GM18861 (cell line): ENCODE results near the gene CTIF.

ENCODE experiments used
- ATAC-seq: cut with Tn5 transposase; IDR thresholded peaks from one replicate; pipeline ENCODE4 v1.9.1; 2021; ENCODE audit not compliant: unreplicated experiment

Gene CTIF

DNA sequence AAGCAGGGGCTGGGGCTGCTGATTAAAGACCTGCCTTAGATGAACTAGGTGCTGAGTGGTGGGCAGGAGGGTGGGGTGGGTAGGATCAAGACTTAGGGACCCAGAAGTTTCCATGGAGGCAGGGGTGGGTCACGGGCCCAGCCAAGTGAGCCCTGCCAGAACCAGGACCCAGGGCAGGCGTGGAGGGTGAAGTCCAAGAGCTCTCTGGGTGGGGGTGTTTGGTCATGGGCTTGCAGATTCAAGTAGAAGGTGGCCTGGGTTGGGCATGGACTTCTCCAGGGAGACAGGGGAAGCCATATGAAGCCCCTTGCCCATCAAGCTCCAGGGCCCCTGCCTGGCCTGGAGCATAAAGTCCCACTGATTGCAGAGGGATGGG, 243.1 kb downstream of the CTIF start:
- ATAC-seq, result no peak

DNA sequence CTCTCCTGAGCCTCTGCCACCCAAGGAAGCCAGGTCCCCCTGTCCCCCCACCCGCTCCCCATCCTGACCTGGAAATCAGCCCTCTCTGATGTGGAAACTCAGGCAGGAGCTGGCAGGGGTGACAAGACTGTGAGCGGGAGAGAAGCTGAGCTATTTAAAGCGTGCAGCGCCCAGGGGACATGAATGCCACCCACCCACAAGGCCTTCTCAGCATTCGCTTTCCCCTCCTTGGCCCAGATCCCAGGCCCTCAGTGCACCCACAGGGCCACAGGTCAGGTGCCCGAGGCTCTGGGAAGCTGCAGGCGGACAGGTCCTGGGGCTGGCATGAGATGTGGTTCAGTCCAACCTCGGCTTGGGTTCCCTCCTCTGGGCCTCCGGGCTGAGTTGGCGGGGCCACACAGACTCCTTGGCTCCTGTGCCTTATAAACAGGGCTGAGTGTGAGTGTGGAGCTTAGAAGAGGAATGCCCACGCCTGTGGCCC, 243.6 kb downstream of the CTIF start:
- no peak for ATAC-seq

DNA sequence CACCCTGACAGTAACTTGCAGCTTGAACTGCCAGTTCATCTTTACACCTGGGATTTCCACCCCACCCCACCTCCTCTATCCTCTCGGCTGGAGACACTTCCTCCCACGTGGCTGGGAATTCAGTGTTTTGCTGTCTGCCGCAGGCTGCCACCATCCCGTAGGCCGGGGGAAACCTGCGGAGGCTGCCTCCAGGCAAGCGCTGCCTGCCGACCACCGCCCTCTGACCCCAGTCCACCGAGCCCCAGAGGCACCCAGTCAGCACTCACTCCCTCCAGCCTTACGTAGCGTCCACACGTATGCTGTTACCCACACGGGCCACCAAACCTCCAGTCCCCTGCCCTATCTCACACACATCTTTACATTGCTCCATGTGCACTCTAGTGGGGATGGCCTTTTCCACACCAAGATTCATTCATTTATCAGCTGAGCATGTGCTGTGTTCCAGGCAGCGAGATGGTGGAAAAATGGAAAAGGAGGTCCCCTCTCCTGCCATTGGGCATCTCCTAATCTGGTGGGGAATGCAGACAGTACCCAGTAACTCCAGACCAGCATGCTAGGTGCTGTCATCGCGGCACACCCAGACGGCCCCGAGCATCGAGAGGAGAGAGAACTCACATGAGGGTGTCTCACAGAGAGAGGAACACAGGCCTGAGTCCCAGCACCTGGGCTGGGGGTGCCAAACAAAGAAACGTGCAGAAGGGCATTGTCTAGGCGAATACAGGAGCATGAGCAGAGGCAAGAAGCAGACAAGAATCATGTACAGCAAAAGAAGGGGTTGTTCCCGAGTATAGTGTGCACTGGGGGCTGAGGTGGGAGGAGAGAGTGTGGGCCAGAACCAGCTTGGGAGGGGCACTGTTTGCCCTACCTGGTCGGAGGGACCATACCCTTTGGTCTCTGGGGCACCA, 245.0 kb downstream of the CTIF start:
- ATAC-seq, result no peak

DNA sequence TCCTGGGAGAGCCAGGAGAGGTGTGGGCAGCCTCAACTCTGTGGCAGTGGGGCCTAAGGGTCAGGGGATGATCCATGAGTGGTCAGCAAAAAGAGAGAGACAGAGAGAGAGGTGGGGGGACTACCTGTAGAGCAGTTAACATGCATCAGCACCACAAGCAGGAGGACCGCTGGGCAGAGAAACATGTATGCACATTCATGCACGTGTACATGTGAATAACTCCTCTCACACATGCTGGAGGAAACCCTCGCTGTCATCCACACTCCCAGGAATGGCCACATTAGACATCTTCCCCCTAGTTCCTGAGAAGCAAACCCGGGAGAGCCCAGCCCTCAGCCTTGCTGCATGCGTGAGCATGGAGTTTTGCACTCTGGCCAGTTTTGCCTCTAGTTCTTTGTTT, 245.8 kb downstream of the CTIF start:
- peak; percentile 11 for ATAC-seq

DNA sequence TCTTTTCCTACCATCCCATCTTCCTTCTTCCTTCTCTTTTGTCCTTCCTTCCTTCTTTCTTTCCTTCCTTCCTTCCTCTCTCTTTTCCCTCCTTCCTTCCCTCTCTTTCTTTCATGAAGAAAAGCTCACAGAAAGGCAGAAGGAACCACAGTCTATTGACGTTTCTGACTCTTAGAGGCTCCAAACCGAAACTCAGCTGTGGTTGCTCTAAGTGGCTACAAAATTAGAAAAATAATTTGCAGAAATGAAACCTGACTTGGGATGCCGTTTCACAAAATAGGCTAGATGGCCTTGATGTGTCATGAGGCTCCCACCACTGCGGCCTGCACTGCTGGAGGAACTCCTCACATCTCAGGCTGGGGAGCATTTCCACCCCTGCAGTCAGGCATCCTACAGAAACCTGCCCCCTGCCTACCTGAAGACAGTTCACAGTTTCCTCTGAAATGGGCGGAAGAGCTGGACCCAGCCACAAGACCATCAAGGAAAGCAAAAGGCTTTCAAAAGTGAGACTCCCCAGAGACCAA, 246.3 kb downstream of the CTIF start:
- peak; percentile 91 for ATAC-seq

DNA sequence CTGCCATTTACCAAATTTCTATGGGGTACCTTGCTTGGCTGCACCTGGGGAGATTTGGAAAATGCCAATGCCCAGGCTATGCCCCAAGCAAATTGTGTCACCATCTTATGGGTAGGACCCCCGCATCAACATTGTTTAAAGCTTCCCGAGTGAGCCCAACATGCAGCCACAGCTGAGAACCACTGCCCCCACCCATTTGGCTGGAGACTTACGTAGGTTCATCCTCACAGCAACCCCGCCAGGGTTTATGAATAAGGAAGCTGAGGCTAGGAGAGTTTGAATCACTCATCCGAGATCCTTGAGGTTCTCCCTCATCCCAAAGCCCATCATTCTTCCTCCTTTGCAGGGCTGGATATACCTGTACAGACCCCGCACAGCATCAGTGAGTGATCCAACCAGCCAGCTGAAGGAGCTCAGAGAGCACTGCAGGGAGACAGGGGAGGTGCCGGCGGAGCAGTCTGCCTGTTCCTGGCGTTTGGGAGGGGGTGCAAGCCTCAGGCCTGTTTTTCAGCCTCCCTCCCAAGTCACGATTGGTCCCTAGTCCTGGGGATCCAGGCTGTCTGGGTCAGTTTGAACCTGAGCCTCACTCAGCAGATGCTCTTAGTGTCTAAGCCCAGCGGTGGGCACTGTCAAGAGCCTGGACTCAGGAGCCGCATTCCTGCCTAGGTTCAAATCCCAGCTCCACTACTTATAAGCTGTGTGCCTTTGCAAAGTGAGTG, 247.1 kb downstream of the CTIF start:
- ATAC-seq, result no peak

DNA sequence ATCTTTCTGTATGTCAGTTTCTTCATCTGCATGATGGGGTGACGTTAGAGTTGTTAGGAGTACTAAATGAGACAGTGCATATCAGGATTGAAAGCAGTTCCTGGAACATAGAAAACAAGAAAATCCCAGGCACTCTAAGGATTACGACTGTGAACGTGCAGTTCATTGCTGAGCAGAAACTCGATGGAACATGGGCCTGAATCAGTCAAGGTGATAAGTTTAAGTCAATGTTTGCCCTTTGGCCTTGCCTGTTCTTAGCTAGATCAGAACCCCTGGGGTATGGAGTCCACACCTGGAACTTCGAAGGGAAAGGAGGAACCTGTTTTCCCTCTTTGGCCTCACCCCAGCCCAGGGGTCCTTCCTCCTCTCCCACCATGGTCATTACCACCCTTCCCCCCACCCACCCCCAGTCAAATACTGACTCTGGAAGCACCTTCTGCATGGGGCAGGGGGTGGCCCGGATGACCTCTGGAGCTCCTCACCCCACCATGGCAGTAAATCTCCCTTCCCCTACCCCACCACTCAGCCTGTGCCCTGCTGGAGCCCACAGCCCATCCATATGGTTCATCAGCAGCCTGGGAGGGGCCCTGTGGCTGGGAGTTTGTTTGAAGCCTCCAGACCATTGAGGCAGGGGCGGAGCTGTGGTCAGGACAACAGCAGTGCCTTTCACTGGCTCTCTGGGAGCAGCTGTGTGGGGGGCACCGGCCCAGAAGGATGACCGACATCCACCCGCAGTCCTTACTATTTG, 247.8 kb downstream of the CTIF start:
- no peak for ATAC-seq

DNA sequence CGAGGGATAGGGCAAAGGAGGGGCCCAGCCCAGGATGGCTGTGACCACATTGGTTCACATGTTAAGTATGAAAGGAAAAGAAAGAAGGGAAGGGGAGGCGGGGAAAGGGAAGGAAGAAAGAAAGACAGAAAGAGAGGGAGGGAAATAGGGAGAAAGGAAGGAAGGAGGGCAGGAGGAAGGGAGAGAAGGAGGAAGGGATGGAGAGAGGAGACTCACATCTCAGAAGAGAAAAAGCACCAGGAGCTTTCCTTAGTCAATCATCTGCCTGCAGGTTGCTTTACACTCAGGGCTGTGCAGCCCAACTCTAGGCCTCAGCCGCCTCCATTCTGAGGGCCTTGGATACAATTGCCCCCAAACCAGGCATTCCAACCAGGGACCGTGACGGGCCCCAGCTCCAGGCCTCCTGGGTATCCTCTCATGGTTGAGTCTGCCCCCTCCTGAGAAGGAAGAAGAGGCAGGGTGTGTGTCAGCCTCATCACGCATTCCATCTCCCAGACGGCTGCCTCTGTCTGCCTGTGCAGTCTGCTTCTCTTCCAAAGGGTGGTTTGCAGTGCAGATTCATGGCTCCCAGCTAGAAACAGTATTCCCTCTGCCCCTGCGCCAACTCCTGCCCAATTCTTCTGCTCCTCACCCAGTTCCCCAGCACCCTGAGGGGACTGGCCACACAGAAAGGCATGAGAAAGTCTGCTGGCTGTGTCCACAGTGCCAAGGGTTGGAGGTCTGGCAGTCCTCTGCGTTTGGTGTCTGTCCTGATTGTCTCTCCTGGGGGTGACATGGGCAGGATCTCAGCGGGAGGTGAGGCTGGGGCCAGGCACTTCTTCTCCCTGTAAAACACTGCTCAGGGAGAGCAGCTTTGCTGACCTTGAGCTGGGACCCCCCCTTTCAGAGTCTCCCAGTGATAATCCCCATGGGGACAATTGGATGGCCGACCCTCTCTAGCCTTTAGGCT, 248.6 kb downstream of the CTIF start:
- no peak for ATAC-seq

DNA sequence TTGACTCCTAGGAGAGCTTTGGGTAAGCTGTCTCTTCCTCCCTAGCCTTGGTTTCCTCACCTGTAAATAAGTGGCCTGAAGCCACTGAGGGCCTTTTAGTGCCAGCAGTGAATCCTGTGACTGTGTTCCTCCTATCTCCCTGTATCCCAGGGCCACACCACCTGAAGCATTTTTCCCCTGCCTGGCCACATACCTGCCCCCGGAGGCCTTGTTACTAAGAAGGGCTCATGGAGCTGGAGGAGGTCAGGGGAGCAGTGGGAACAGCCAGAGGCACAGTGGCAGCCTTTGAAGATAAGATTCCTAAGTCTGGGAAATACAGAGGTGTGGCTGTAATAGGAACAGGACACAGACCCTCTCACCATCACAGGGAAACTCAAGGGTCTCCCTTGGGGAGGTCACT, 249.5 kb downstream of the CTIF start:
- ATAC-seq, result no peak

DNA sequence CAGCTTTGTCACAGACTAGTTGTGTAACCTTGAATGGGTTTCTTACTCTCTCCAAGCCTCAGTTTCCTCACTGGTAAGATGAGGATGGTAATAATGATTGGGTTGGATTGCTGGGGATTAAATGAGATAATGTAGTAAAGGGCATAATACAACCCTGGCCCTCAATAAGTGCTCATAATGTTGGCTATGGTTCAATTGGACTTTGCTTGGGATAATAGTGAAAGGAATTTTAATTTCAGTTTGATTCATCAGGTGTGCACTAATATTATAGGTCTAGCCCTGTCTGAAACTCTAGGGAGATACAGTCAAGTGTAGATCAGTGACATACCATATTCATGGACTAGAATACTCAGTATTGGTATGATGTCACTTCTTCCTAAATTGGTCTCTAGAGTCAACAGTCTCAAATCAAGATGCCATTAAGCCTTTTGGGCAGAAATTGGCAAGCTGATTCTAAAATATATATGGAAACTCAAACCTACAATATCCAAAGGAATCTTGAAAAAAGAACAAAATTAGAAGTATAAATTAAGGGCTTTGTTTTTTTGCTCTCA, 250.5 kb downstream of the CTIF start:
- no peak for ATAC-seq

DNA sequence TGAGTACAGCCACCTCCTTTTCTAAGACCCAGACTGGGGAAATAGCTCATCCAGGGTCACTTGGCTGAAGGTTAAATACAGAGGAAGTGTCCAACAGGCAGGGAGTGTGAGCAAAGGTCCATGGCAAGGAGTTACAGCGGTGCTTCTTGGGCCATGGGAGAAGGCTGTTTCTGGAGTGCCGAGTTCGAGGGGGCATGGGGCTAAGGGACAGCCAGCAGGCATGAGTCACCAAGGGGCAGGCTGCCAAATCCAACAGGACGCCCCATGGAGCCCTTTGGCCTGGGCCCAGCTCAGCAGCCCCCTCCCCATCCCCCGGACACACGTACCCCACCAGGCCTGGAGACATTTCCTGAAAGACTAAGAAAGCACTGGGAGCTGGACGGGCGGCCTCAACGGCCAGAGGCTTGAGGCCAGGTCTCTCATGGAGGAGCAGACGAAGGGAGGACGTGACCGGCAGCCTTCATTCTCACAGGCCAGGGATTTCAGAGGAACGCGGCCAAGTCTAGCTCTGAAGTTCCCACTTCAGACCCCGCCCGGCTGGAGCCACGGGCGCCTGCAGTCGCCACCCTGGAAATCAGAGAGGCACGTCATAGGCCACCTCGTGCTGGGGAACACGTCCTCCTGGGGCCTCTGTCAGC, 251.5 kb downstream of the CTIF start:
- ATAC-seq, result no peak

DNA sequence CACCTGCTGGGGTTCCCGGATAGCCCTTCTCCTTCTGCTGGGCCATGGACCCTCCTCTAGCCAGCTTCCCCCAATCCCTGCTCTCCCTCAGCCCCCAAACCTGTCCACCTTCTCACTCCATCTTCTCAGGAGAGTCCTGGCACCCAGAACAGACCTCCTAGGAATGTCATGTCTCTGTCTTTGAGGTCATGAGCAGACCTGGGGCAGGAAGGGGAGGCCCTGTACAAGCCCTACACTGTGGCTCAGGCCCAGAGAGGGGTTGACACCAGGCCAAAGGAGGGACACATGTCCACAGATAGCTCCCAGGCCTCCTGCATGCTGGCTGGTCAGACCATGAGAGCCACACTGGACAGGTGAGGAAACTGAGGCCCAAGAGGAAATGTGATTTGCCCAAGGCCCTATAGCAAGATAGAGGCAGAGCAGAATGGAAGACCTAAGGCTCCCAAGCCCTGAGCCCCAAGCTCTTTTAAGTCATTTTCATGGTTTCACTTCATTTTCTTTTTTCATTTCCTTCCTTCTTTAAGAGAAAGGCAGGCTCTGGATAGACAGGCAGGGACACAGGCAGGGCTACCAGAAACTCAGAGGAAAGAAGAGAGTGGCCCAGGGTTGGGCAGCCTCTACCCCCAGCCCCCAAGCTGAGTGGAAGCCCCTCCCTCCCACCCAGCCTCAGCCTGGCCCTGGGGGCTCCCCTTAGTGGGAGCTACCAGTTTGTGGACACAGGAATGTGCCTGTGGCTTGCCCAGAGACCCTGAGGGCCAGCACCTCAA, 252.2 kb downstream of the CTIF start:
- no peak for ATAC-seq

DNA sequence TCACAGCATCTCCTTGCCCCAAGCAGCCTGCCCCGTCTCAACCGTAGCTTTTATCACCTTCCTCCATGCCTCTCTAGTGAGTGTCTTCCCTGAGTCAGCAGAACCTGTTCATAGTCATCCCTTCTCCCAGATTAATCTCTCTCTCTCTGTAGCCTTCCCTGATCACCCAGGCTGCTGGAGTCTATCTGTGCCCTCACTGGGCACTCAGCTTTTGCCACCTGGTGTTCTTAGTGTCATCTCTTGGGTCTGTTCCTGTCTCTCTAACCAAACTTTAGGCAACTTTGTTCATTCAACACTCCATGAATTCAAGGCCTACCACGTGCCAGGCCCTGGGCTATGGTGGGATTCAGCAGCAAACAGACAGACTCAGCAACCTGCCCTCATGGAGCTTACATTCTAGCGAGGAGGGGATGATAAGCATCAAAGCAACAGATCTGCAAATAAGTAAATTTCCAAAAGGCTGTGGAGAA, 252.8 kb downstream of the CTIF start:
- no peak for ATAC-seq

DNA sequence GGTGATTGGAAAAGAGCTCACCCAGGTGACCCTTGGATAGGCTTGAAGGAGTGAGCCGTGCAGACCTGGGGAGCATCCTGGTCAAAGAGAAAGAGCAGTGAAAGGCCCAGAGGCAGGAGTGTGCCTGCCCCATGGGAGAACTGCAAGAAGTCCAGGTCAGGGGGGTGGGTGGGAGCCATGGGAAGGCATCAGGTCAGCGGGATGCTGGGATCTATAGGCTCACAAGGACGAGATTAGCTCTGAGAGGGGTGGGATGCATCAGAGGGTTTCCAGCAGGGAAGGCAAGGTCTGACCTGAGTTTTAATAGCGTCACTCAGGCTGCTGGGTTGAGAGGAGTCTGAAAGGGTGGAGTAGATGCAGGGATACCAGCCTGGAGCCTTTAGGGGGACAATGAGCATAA, 253.3 kb downstream of the CTIF start:
- ATAC-seq, result no peak

DNA sequence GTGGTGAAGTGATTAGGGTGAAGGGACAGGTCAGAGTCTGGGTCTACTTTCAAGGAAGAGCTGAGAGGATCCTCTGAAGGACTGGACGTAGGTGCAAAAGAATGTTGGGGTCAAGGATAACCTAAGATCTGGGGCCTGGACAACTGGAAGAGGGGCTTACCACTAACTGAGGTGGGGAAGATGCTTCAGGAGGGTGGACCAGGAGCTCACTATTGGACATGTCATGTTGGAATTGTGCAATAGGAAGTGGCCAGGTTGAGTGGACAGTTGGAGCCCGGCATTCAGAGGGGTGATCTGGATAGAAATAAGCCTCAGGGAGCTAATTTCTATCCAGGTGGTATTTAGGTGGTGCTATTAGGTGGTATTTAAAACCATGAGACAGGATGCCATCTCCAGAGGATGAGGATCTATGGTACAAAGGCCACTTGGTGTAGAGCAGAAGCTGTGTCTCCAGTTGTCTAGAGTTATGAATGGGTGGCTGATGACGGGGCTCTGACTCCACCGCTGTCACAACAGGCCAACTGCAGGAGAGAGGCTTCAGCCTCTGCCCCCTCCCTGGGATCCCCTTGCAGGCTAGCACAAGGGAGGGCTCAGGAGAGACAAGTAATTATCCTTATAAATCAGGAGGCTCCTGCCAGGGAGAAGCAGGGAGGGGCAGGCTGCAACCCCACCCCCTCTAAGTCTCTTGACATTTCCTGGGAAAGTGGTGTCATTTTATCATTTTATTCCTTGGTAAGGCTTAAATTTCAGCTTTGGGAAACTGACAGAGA, 254.0 kb downstream of the CTIF start:
- ATAC-seq, result no peak

DNA sequence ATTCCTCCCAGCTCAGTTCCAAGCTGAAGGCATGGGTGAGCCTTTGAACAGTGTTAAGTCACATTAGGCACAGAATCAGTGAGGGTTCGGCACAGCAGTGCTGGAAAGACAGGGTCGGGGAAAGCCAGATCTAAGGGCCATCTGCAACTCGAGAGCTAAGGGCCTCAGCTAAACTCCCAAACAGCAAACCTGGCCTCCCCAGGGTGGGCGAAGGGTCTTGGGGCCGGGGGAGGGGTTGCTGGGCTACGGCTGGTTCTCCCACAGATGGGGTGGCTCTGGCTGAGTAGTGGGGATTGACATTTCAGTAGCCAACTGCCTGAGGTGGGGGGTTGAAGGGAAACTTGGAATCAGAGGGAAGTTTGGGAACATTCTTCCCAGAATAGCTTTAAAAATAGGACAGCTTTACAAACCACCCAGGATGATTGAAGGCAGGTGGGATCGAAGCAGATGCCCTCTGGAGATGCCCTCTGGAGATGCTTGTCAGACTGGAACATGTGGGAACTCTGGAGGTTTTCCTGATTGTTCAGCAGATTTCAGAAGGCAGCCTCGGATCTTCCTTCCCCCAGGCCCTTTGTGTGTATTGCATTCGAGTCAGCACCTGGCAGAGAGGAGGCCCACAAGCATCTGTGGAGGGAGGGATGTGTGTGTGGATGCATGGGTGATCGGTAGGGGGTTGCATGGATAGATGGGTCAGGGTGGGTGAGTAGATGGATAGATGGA, 255.6 kb downstream of the CTIF start:
- no peak for ATAC-seq

DNA sequence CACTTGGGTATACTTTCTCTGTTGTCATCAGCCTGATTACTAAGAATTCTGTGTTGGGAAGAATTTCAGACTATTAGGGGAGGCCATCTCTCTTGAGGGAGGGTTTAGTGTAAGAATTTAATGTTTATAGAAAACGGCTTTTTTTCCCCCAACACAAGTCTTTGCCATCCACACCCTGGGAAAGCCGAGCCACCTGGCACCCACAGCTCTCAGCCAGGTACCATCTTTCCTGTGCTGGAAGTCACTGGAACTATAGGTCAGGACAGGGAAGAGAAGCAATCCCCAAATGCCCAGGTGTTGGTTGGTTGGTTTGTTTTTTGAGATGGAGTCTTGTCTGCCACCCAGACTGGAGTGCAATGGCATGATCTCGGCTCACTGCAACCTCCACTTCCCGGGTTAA, 256.9 kb downstream of the CTIF start:
- no peak for ATAC-seq
